IgD-negative memory B cell (primary cell): Measurements from ENCODE around the gene PDZD2. TPM values are rescaled to one million over a fixed set of nuclear protein-coding genes. Genes with fewer than 3 reads are reported as not detected.
"Not testable (repeated sequence)": the region's sequence is repeated elsewhere in the genome, so short reads cannot be mapped to it uniquely, and the experiment has no call there.

Experiments used
- H3K27ac Mint-ChIP-seq, 3 donors: one replicate each; pipeline ENCODE4 v1.8.0; 2020 to 2022; ENCODE audit warnings: mild to moderate bottlenecking in 3 of 3, mixed read lengths in 3 of 3, moderate library complexity in 1 of 3
- H3K27me3 Mint-ChIP-seq: one replicate; pipeline ENCODE4 v1.8.0; 2021; ENCODE audit warnings: mixed read lengths
- H3K36me3 Mint-ChIP-seq: one replicate; pipeline ENCODE4 v1.8.0; 2020; ENCODE audit warnings: mild to moderate bottlenecking, mixed read lengths
- H3K4me1 Mint-ChIP-seq, 3 donors: one replicate each; pipeline ENCODE4 v1.8.0; 2020 to 2022; ENCODE audit warnings: mixed read lengths in 3 of 3, mild to moderate bottlenecking in 1 of 3
- H3K4me3 Mint-ChIP-seq, 4 donors: one replicate each; pipeline ENCODE4 v1.8.0; 2020 to 2022; ENCODE audit warnings: mild to moderate bottlenecking in 4 of 4, mixed read lengths in 4 of 4, moderate library complexity in 3 of 4
- H3K9me3 Mint-ChIP-seq, 3 donors: one replicate each; pipeline ENCODE4 v1.8.0; 2020 to 2021; ENCODE audit warnings: mixed read lengths in 3 of 3, mild to moderate bottlenecking in 1 of 3
- polyA plus RNA-seq: library from polyadenylated mRNA; unstranded; fragments of 300-500 nt; fragmentation: Illumina TruSeq; gene quantifications from one replicate; pipeline ENCODE4 v1.2.3, GENCODE V29; 2021

Gene PDZD2
- polyA plus RNA-seq, 1 donor from 2014 or later, result 0.16 TPM

GRCh38 chr5:32024751-32025150 is 385.8 kb downstream of the PDZD2 start:
- peaks cover under 1 to 5% (median 4%) of the 10 kb centered on the region in 3 donors for H3K4me1 Mint-ChIP-seq
- no peak overlapping the region for H3K4me3 Mint-ChIP-seq
- no peak overlapping the region for H3K27ac Mint-ChIP-seq
- H3K27me3 Mint-ChIP-seq, result peaks cover 3% of the 10 kb centered on the region
- H3K9me3 Mint-ChIP-seq, result no peaks in the 10 kb centered on the region
- no peaks in the 10 kb centered on the region for H3K36me3 Mint-ChIP-seq

DNA sequence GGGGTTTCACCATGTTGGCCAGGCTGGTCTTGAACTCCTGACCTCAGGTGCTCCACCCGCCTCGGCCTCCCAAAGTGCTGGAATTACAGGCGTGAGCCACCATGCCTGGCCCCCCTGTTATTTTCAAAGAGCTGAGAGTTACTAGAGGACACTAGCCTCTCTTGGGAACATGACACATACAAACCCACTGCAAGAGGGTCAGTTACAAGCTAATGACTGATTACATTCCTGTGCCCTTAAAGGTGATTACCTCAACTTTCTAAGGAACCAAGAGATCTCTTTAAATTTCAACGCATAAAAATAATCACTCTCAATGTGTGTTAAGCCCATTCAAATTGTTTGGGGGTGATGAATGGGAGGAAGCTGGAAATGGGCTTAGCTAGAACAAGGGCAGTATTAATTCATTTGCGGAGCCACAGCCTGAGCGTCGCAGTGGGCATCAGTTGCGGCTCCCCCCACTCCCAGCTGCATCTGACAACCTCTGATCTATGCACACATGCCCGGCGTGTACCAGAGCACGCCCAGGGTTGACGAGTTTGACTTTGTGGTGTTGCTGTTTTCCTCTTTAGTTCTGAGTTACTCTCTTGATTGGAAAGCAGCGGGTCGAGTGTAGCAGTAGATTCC is 388.3 kb downstream of the PDZD2 start:
- Mint-ChIP-seq H3K4me1 (no peaks in the 10 kb centered on the region), H3K36me3 (no peaks in the 10 kb centered on the region), H3K27me3 (peaks cover 12% of the 10 kb centered on the region), H3K4me3 (no peak overlapping the region), H3K9me3 (no peaks in the 10 kb centered on the region), H3K27ac (no peak overlapping the region)

DNA sequence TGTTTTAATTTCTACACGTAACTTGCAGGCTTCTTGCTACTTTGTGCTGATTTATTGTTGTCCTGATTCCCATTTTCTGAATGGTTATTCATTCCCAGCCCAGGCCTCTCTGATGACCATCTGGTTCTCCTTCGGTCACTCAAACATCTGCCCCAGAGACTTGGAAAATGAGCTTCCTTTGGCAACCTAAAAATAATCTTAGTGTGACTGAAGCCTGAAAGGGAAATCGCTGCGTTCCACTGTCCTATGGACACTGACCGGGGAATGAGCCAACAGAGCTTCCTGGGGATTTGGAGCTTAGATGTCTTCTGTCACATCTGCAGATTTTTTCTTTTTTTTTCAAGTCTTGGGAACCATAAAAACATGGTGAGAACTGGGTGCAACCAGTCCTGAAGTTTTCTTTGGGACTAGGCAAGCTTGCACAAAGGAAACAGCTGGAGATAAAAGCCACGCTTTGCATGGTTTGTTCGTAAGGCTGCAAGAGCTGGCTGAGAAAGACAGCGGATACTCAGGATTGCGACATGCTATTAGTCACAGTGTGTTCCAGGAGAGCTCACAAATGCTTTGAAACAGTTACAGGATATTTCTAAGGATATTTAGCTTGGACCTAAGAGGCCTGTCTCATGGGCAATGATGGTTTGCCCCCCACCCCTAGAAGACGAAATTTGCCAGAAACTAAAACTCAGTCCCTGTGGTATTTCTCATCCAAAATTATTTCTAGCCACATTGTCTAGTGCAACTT is 389.0 kb downstream of the PDZD2 start:
- H3K4me3 Mint-ChIP-seq, result no peak overlapping the region
- H3K4me1 Mint-ChIP-seq, result no peaks in the 10 kb centered on the region
- peaks cover 12% of the 10 kb centered on the region for H3K27me3 Mint-ChIP-seq
- no peaks in the 10 kb centered on the region for H3K9me3 Mint-ChIP-seq
- H3K36me3 Mint-ChIP-seq, result no peaks in the 10 kb centered on the region
- no peak overlapping the region for H3K27ac Mint-ChIP-seq

- H3K4me3 Mint-ChIP-seq, result no peak overlapping the region
- H3K4me1 Mint-ChIP-seq, result no peaks in the 10 kb centered on the region
- H3K36me3 Mint-ChIP-seq, result no peaks in the 10 kb centered on the region
- H3K27me3 Mint-ChIP-seq, result peaks cover 12% of the 10 kb centered on the region
- no peak overlapping the region for H3K27ac Mint-ChIP-seq
- H3K9me3 Mint-ChIP-seq, result no peaks in the 10 kb centered on the region
Measured at GRCh38 chr5:32029261-32029660, 390.3 kb downstream of the PDZD2 start.

DNA sequence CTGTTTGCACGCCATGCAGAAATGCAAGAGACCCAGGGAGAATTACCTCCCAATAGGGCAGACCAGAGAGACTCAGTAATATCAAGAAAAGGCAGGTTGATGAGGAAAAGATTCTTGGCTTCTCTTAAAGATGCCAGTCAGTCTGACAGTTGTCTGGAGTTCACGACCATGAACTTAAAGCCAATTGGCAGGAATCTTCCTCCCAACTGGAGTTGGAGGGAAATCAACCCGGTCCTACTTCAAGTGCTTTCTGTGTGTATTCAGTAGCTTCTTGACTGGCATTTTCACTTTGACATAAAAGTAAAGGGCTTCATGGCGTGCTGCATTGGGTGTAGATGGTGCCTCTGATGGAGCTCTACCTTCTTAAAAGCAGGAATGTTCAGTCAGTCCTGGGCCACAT is 390.9 kb downstream of the PDZD2 start:
- Mint-ChIP-seq H3K4me1 (no peaks in the 10 kb centered on the region), H3K27me3 (peaks cover 12% of the 10 kb centered on the region), H3K36me3 (no peaks in the 10 kb centered on the region), H3K9me3 (no peaks in the 10 kb centered on the region), H3K27ac (no peak overlapping the region), H3K4me3 (no peak overlapping the region)

DNA sequence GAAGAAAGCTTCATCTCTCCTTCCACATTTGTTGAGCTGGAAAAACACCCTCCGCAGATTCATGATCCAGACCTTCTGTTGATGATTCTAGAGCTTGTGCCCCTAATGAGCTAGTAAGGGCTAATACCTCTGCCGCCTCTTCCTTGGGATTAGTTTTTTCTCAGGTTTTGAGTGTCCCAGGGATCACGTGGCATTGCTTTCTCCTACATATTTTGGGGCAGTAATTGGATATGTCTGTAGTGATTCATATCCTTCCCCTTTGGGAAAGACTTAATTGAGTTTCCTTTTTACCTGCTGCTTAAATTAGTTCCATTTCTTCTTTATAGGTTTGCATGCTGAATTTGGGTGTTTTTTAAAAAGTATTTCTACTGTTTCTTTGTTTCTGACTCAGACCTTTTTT is 391.3 kb downstream of the PDZD2 start:
- Mint-ChIP-seq H3K4me1 (no peaks in the 10 kb centered on the region), H3K4me3 (no peak overlapping the region), H3K9me3 (no peaks in the 10 kb centered on the region), H3K27me3 (peaks cover 12% of the 10 kb centered on the region), H3K36me3 (no peaks in the 10 kb centered on the region), H3K27ac (no peak overlapping the region)

- Mint-ChIP-seq H3K36me3 (no peaks in the 10 kb centered on the region), H3K4me3 (no peak overlapping the region), H3K27ac (no peak overlapping the region), H3K27me3 (peaks cover 12% of the 10 kb centered on the region), H3K4me1 (no peaks in the 10 kb centered on the region), H3K9me3 (no peaks in the 10 kb centered on the region)
Measured at GRCh38 chr5:32030686-32031085, 391.8 kb downstream of the PDZD2 start.

GRCh38 chr5:32031089-32031488 is 392.2 kb downstream of the PDZD2 start:
- Mint-ChIP-seq H3K4me1 (no peaks in the 10 kb centered on the region), H3K36me3 (no peaks in the 10 kb centered on the region), H3K27me3 (peaks cover 12% of the 10 kb centered on the region), H3K9me3 (no peaks in the 10 kb centered on the region), H3K27ac (no peak overlapping the region), H3K4me3 (no peak overlapping the region)

GRCh38 chr5:32038523-32038922 is 399.6 kb downstream of the PDZD2 start:
- Mint-ChIP-seq H3K4me3 (no peak overlapping the region), H3K36me3 (peaks cover 1% of the 10 kb centered on the region), H3K27ac (no peak overlapping the region), H3K27me3 (peaks cover 9% of the 10 kb centered on the region), H3K4me1 (no peaks in the 10 kb centered on the region), H3K9me3 (peaks cover 0 to 2% (median 0%) of the 10 kb centered on the region in 3 donors)

DNA sequence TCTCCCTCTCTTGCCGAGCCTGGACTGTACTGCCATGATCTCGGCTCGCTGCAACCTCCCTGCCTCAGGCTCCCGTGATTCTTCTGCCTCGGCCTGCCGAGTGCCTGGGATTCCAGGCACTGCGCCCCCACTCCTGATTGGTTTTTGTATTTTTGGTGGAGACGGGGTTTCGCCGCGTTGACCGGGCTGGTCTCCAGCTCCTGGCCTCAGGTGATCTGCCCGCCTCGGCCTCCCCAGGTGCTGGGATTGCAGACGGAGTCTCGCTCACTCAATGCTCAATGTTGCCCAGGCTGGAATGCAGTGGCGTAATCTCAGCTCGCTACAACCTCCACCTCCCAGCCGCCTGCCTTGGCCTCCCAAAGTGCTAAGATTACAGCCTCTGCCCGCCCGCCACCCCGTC is 400.2 kb downstream of the PDZD2 start:
- H3K4me1 Mint-ChIP-seq, H3K9me3 Mint-ChIP-seq, H3K36me3 Mint-ChIP-seq, H3K27me3 Mint-ChIP-seq, H3K27ac Mint-ChIP-seq, H3K4me3 Mint-ChIP-seq: not testable (repeated sequence)

- H3K27me3 Mint-ChIP-seq, result not testable (repeated sequence)
Measured at GRCh38 chr5:32039601-32040000, 400.7 kb downstream of the PDZD2 start.

GRCh38 chr5:32040181-32040695 is 401.3 kb downstream of the PDZD2 start:
- not testable (repeated sequence) for H3K4me1 Mint-ChIP-seq, H3K27me3 Mint-ChIP-seq

More at GRCh38 chr5:32039601-32040000, 400.7 kb downstream of the PDZD2 start:
- H3K27ac Mint-ChIP-seq, H3K4me3 Mint-ChIP-seq, H3K4me1 Mint-ChIP-seq, H3K36me3 Mint-ChIP-seq, H3K9me3 Mint-ChIP-seq: not testable (repeated sequence)

DNA sequence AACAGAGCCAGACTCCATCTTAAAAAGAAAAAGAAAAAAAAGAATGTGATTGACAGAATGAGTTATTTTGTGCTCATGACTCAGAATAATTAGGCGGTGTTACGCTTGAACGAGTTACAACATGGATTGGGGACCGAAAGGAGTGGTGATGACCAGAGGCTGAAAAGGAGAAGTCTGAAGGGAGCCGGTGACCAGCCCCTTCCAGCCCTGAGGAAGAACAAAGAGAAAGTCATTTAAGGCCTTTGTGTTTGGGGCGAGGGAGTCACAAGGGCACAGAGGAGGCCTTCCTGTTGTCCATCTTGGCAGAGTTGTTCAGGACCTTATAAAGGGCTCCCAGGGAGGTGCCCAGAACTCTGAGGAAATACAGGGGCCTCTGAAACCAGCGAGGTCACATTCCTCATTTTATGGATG is 403.6 kb downstream of the PDZD2 start:
- Mint-ChIP-seq H3K36me3 (peaks cover 1% of the 10 kb centered on the region), H3K4me3 (no peak overlapping the region)

More at GRCh38 chr5:32040181-32040695, 401.3 kb downstream of the PDZD2 start:
- not testable (repeated sequence) for H3K27ac Mint-ChIP-seq, H3K4me3 Mint-ChIP-seq, H3K9me3 Mint-ChIP-seq, H3K36me3 Mint-ChIP-seq

GRCh38 chr5:32043105-32043504 is 404.2 kb downstream of the PDZD2 start:
- Mint-ChIP-seq H3K27ac (no peak overlapping the region), H3K4me1 (no peaks in the 10 kb centered on the region), H3K27me3 (no peaks in the 10 kb centered on the region), H3K4me3 (no peak overlapping the region), H3K36me3 (peaks cover 1% of the 10 kb centered on the region), H3K9me3 (no peaks in the 10 kb centered on the region)

More for the DNA sequence above, 403.6 kb downstream of the PDZD2 start:
- H3K9me3 Mint-ChIP-seq, result no peaks in the 10 kb centered on the region
- H3K4me1 Mint-ChIP-seq, result no peaks in the 10 kb centered on the region
- H3K27me3 Mint-ChIP-seq, result peaks cover 1% of the 10 kb centered on the region
- H3K27ac Mint-ChIP-seq, result no peak overlapping the region

- H3K4me1 Mint-ChIP-seq, result no peaks in the 10 kb centered on the region
Measured at GRCh38 chr5:32044434-32044833, 405.5 kb downstream of the PDZD2 start.

GRCh38 chr5:32044939-32045338 is 406.0 kb downstream of the PDZD2 start:
- no peak overlapping the region for H3K27ac Mint-ChIP-seq
- H3K27me3 Mint-ChIP-seq, result no peaks in the 10 kb centered on the region
- no peaks in the 10 kb centered on the region for H3K9me3 Mint-ChIP-seq
- peaks cover 1% of the 10 kb centered on the region for H3K36me3 Mint-ChIP-seq
- H3K4me1 Mint-ChIP-seq, result no peaks in the 10 kb centered on the region
- H3K4me3 Mint-ChIP-seq, result no peak overlapping the region

More at GRCh38 chr5:32044434-32044833, 405.5 kb downstream of the PDZD2 start:
- Mint-ChIP-seq H3K27ac (no peak overlapping the region), H3K27me3 (no peaks in the 10 kb centered on the region), H3K36me3 (peaks cover 1% of the 10 kb centered on the region), H3K9me3 (no peaks in the 10 kb centered on the region), H3K4me3 (no peak overlapping the region)
